BLaER1 treated with 17β-estradiol and CSF1 and Interleukin-3, amounts not matched to agents 10 nM and 100 nM (cell line): ENCODE measurements around the gene GPC6.

Experiments used
- H3K27ac ChIP-seq, 11 experiments: shearing (Covaris generic); formaldehyde crosslinking; 2 replicates each; pipeline ENCODE4 v1.8.1; 2022
- H3K27me3 ChIP-seq, 11 experiments: shearing (Covaris generic); formaldehyde crosslinking; 2 replicates each; pipeline ENCODE4 v1.8.1; 2022
- H3K36me3 ChIP-seq, 11 experiments: shearing (Covaris generic); formaldehyde crosslinking; 2 replicates each; pipeline ENCODE4 v1.8.1; 2022
- H3K4me1 ChIP-seq, 10 experiments: shearing (Covaris generic); formaldehyde crosslinking; 2 replicates each; pipeline ENCODE4 v1.8.1; 2022
- H3K4me2 ChIP-seq, 11 experiments: shearing (Covaris generic); formaldehyde crosslinking; 2 replicates each; pipeline ENCODE4 v1.8.1; 2022
- H3K4me3 ChIP-seq, 10 experiments: shearing (Covaris generic); formaldehyde crosslinking; 2 replicates each; pipeline ENCODE4 v1.8.1; 2022
- H3K9ac ChIP-seq, 11 experiments: shearing (Covaris generic); formaldehyde crosslinking; 2 replicates each; pipeline ENCODE4 v1.8.1; 2022
- H3K9me3 ChIP-seq, 11 experiments: shearing (Covaris generic); formaldehyde crosslinking; replicated peaks in 1 of 11; 2 replicates each; pipeline ENCODE4 v1.8.1; 2022
- H4K20me1 ChIP-seq, 11 experiments: shearing (Covaris generic); formaldehyde crosslinking; 2 replicates each; pipeline ENCODE4 v1.8.1; 2022
- Cebpa-rat ChIP-seq, 11 experiments: shearing (Covaris generic); IDR thresholded peaks; 2 replicates each; pipeline ENCODE4 v1.8.1; 2022

The GPC6 gene

GRCh38 chr13:94140027-94140426 is 913.4 kb downstream of the GPC6 start:
- TF ChIP-seq Cebpa-rat (IDR thresholded peaks at IDR 0.05), result no peak
- no peak overlapping the region for H3K4me2 ChIP-seq

GRCh38 chr13:94140511-94140910 is 913.9 kb downstream of the GPC6 start:
- Histone ChIP-seq H3K4me2 (no peak overlapping the region), H3K9ac (no peak overlapping the region), H3K9me3 (no peaks in the 10 kb centered on the region), H3K36me3 (no peaks in the 10 kb centered on the region), H3K4me3 (no peak overlapping the region), H3K4me1 (no peaks in the 10 kb centered on the region), H4K20me1 (no peaks in the 10 kb centered on the region), H3K27ac (no peak overlapping the region), H3K27me3 (no peaks in the 10 kb centered on the region)
- TF ChIP-seq Cebpa-rat (IDR thresholded peaks at IDR 0.05), result no peak

More at GRCh38 chr13:94140027-94140426, 913.4 kb downstream of the GPC6 start:
- Histone ChIP-seq H3K27ac (no peak overlapping the region), H3K9ac (no peak overlapping the region), H3K36me3 (no peaks in the 10 kb centered on the region), H3K27me3 (no peaks in the 10 kb centered on the region), H4K20me1 (no peaks in the 10 kb centered on the region), H3K4me1 (no peaks in the 10 kb centered on the region), H3K4me3 (no peak overlapping the region), H3K9me3 (no peaks in the 10 kb centered on the region)

- H3K4me3 ChIP-seq, result no peak overlapping the region
- no peak overlapping the region for H3K4me2 ChIP-seq
- no peak overlapping the region for H3K9ac ChIP-seq
- no peak overlapping the region for H3K27ac ChIP-seq
- no peaks in the 10 kb centered on the region for H3K9me3 ChIP-seq
- TF ChIP-seq Cebpa-rat (IDR thresholded peaks at IDR 0.05), result no peak
- no peaks in the 10 kb centered on the region for H4K20me1 ChIP-seq
- no peaks in the 10 kb centered on the region for H3K36me3 ChIP-seq
- no peaks in the 10 kb centered on the region for H3K27me3 ChIP-seq
- H3K4me1 ChIP-seq, result no peaks in the 10 kb centered on the region
These were observed 917.2 kb downstream of the GPC6 start for GRCh38 chr13:94143624-94144350.

- TF ChIP-seq Cebpa-rat (IDR thresholded peaks at IDR 0.05), result no peak
- no peaks in the 10 kb centered on the region for H3K36me3 ChIP-seq
- H3K27me3 ChIP-seq, result no peaks in the 10 kb centered on the region
These were observed 919.4 kb downstream of the GPC6 start for GRCh38 chr13:94145966-94146365.

GRCh38 chr13:94153586-94153985 is 927.0 kb downstream of the GPC6 start:
- no peak overlapping the region for H3K4me2 ChIP-seq
- no peak overlapping the region for H3K27ac ChIP-seq
- no peaks in the 10 kb centered on the region for H4K20me1 ChIP-seq
- no peaks in the 10 kb centered on the region for H3K36me3 ChIP-seq
- TF ChIP-seq Cebpa-rat (IDR thresholded peaks at IDR 0.05), result no peak
- no peak overlapping the region for H3K4me3 ChIP-seq
- H3K27me3 ChIP-seq, result no peaks in the 10 kb centered on the region
- H3K4me1 ChIP-seq, result no peaks in the 10 kb centered on the region
- no peaks in the 10 kb centered on the region; a peak in 1 of 22 replicates for H3K9me3 ChIP-seq
- H3K9ac ChIP-seq, result no peak overlapping the region

More at GRCh38 chr13:94145966-94146365, 919.4 kb downstream of the GPC6 start:
- no peak overlapping the region for H3K9ac ChIP-seq
- no peaks in the 10 kb centered on the region for H3K9me3 ChIP-seq
- no peak overlapping the region for H3K4me2 ChIP-seq
- H4K20me1 ChIP-seq, result no peaks in the 10 kb centered on the region
- H3K4me3 ChIP-seq, result no peak overlapping the region
- H3K4me1 ChIP-seq, result no peaks in the 10 kb centered on the region
- no peak overlapping the region for H3K27ac ChIP-seq

GRCh38 chr13:94154367-94154766 is 927.8 kb downstream of the GPC6 start:
- H3K9me3 ChIP-seq, result peaks cover 0 to 6% (median 0%) of the 10 kb centered on the region in 11 experiments; a peak in 4 of 22 replicates
- H4K20me1 ChIP-seq, result no peaks in the 10 kb centered on the region
- no peak overlapping the region for H3K27ac ChIP-seq
- no peak for TF ChIP-seq Cebpa-rat (IDR thresholded peaks at IDR 0.05)
- no peak overlapping the region for H3K4me3 ChIP-seq
- no peaks in the 10 kb centered on the region for H3K36me3 ChIP-seq
- no peak overlapping the region for H3K4me2 ChIP-seq
- H3K9ac ChIP-seq, result no peak overlapping the region
- no peaks in the 10 kb centered on the region for H3K27me3 ChIP-seq
- no peaks in the 10 kb centered on the region for H3K4me1 ChIP-seq

GRCh38 chr13:94157705-94158218 is 931.2 kb downstream of the GPC6 start:
- H3K4me1 ChIP-seq, result no peaks in the 10 kb centered on the region
- peaks cover 0 to 14% (median 9%) of the 10 kb centered on the region in 11 experiments; a peak in 10 of 22 replicates for H3K9me3 ChIP-seq
- no peak overlapping the region for H3K4me2 ChIP-seq
- no peaks in the 10 kb centered on the region for H4K20me1 ChIP-seq
- no peaks in the 10 kb centered on the region for H3K27me3 ChIP-seq
- H3K4me3 ChIP-seq, result no peak overlapping the region
- no peaks in the 10 kb centered on the region for H3K36me3 ChIP-seq
- H3K27ac ChIP-seq, result no peak overlapping the region
- no peak overlapping the region for H3K9ac ChIP-seq
- no peak for TF ChIP-seq Cebpa-rat (IDR thresholded peaks at IDR 0.05)

GRCh38 chr13:94160875-94161274 is 934.3 kb downstream of the GPC6 start:
- Histone ChIP-seq H3K4me3 (no peak overlapping the region), H3K27me3 (no peaks in the 10 kb centered on the region), H4K20me1 (no peaks in the 10 kb centered on the region), H3K27ac (no peak overlapping the region), H3K4me2 (no peak overlapping the region), H3K4me1 (no peaks in the 10 kb centered on the region), H3K9ac (no peak overlapping the region), H3K36me3 (no peaks in the 10 kb centered on the region), H3K9me3 (peaks cover 0 to 14% (median 9%) of the 10 kb centered on the region in 11 experiments; a peak in 10 of 22 replicates)
- no peak for TF ChIP-seq Cebpa-rat (IDR thresholded peaks at IDR 0.05)

GRCh38 chr13:94162289-94162688 is 935.7 kb downstream of the GPC6 start:
- no peaks in the 10 kb centered on the region for H3K4me1 ChIP-seq
- H3K4me2 ChIP-seq, result no peak overlapping the region
- H4K20me1 ChIP-seq, result no peaks in the 10 kb centered on the region
- peaks cover 0 to 14% (median 9%) of the 10 kb centered on the region in 11 experiments; a peak in 10 of 22 replicates for H3K9me3 ChIP-seq
- no peak overlapping the region for H3K4me3 ChIP-seq
- no peak overlapping the region for H3K27ac ChIP-seq
- H3K27me3 ChIP-seq, result no peaks in the 10 kb centered on the region
- H3K9ac ChIP-seq, result no peak overlapping the region
- TF ChIP-seq Cebpa-rat (IDR thresholded peaks at IDR 0.05), result no peak
- no peaks in the 10 kb centered on the region for H3K36me3 ChIP-seq

GRCh38 chr13:94163535-94163934 is 936.9 kb downstream of the GPC6 start:
- H3K36me3 ChIP-seq, result no peaks in the 10 kb centered on the region
- H4K20me1 ChIP-seq, result no peaks in the 10 kb centered on the region
- no peaks in the 10 kb centered on the region for H3K27me3 ChIP-seq
- H3K4me1 ChIP-seq, result no peaks in the 10 kb centered on the region
- H3K4me2 ChIP-seq, result no peak overlapping the region
- no peak overlapping the region for H3K9ac ChIP-seq
- H3K27ac ChIP-seq, result no peak overlapping the region
- H3K4me3 ChIP-seq, result no peak overlapping the region
- TF ChIP-seq Cebpa-rat (IDR thresholded peaks at IDR 0.05), result no peak
- H3K9me3 ChIP-seq, result peaks cover 0 to 14% (median 9%) of the 10 kb centered on the region in 11 experiments; a peak in 10 of 22 replicates
